ENCODE data around the gene SACM1L.

The SACM1L gene

GRCh38 chr3:45772341-45773035 is 83.3 kb downstream of the SACM1L start:
- no peak for DNase-seq

- DNase-seq, result no peak
Measured at GRCh38 chr3:45773072-45773471, 83.9 kb downstream of the SACM1L start.

DNA sequence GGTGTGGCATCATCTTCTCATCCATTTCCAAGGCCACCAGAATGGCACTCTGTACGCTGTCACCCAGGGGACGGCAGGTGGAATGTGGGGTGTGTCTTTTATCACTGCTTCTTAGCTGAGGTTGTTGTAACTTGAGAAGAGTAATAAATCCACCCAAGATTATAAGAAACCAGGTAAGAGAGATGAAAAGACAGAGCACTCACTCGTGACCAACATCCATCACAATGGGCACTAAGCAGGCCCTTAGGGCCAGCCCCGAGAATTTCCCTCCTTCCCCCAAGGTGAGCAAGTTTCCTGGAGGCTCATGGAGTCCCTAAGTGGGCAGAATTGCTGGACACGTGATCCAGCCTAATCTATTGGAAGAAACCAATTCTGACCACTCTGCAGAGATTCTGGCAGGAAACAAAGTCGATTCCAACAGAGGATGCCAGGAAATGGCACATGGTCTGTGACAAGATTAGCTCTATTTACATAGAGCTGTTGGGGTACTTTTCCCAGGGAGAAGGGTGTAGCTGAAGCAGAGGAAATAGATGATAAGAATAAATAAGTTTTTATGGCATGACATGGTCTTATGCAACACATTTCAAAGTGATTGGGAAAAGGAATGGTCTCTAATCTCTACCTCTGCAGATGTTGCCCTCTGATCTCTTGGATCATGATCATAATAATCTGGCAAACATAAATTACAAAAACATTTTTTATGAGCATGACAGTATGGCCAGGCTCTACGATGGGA is 84.7 kb downstream of the SACM1L start:
- DNase-seq, result no peak

- no peak for DNase-seq
Measured at GRCh38 chr3:45774581-45775521, 85.7 kb downstream of the SACM1L start.

DNA sequence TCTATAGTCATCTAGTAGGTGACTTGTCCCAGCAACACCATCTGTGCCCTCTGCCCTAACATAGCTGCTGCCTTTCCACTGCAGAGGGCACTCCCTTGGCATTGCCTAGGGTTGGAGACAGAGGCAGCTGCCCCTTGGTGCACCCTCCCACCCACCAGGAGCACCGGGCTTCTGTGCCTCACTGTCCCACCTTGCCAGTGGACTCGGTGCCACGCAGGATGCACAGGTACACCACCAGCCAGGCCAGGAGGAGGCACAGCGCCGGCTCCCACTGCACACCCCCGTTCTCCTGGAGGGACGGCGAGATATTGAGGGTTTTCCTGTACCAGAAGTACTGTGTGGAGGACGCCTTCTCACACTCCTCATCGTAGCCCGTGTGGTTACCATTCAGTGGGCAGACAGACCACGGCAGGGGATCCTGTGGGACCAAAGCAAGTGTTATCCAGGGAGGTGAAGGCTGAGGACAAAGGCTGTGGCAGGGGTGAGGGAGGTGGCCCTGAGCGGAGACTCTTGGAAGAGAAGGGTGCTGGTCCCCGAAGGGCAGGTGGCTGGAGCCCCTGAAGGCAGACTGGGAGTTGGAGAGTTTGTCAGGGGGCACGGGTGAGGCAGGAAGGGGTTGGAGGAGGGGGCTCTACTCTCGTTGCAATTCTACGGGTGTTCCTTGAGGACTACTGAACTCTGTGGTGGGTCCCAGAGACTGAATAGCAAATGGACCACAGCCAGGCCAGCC is 86.5 kb downstream of the SACM1L start:
- no peak for DNase-seq

GRCh38 chr3:45776301-45776595 is 87.1 kb downstream of the SACM1L start:
- no peak for DNase-seq

- DNase-seq, result no peak
Measured at GRCh38 chr3:45776611-45777010, 87.4 kb downstream of the SACM1L start.

GRCh38 chr3:45777111-45777745 is 88.0 kb downstream of the SACM1L start:
- no peak for DNase-seq

- no peak for DNase-seq
Measured at GRCh38 chr3:45777746-45778386, 88.7 kb downstream of the SACM1L start.

DNA sequence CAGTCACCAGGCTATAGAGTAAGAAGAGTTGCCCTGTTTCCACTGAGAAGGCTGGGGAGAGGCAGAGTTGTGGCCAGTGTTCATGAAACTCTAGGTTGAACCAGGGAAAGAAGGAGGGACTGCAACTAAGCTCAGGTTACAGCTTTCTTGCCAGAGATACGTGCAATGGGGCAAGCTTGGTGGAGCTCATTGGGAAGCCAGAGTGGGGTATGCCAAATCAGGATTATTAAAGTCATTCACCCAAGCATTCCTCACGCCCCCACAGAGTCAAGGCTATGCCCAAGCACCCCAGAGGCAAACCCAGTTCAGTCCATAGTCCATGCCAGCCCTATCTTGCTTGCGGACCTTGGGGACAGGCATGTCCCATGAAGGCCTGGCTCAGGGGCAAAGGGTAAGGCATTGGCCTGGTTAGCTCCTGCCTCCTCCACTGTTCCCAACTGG is 89.6 kb downstream of the SACM1L start:
- DNase-seq, result no peak

GRCh38 chr3:45779746-45780735 is 90.8 kb downstream of the SACM1L start:
- DNase-seq, result no peak

DNA sequence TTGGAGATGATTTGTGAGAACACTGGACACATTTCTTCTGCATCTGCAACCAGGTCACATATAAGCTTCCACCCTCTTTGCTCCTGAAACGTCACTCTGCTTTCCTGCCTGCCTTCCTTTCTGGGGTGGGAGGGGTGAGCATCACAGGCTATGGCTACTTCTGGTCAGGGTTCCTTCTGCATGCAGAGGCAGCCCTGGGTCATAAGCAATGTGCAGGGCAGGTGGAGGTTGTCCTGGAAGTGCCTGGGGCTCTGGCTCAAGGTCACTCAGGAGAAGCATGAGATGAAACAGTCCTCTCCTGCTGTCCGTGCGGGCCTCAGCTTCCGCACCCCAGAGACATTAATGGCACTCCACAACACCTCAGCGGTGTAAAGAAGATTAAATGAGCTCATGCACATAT is 92.1 kb downstream of the SACM1L start:
- no peak for DNase-seq

- DNase-seq, result no peak
Measured at GRCh38 chr3:45781841-45782240, 92.6 kb downstream of the SACM1L start.

- DNase-seq, result no peak
Measured at GRCh38 chr3:45782381-45782780, 93.2 kb downstream of the SACM1L start.

- DNase-seq, result no peak
Measured at GRCh38 chr3:45783667-45784066, 94.5 kb downstream of the SACM1L start.

- DNase-seq, result no peak
Measured at GRCh38 chr3:45785605-45786150, 96.5 kb downstream of the SACM1L start.

DNA sequence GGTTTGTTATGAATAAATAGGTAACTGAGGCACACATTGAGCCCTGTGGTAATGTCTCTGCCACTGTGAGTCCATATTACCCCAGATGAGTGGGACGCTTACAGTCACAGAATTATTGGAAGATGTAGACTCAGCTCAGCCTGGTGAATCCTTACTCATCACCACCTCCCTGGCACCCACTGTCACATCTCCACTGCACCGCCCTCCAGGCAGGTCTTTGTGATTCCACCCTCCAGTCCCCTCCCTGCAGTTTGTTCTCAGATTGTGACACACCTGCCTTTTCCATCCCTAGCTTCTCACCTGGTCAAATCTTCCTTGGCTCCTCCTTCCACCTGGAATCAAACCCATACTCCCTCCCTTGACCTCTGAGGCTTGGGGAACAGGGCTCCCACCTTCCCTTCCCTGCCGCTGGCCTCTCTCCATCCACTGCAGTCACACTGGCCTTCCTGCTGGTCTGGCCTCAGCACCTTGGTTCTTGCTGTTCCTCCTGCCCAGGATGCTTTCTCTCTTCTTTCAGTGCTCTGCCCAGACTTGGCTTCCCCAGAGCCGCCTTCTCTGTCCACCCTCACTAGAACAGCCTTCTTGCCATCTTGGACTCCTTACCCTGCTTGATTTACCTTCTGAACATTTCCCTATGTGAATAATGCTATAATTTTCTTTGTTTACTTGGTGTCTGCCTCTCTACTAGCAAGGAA is 97.8 kb downstream of the SACM1L start:
- DNase-seq, result no peak

- DNase-seq, result no peak
Measured at GRCh38 chr3:45787551-45787950, 98.4 kb downstream of the SACM1L start.

GRCh38 chr3:45789235-45789812 is 100.1 kb downstream of the SACM1L start:
- no peak for DNase-seq
